Activated CD4-positive, CD25-positive, alpha-beta regulatory T cell treated with anti-CD3 and anti-CD28 coated beads, Interleukin-2, amount 50 U/mL, for 24 hours (primary cell): ENCODE data around the gene SEMG2.

Experiments used
- ATAC-seq, 2 donors: fragments of 150-1000 bp; cut with Tn5 transposase; one replicate each; pipeline ENCODE4 v1.10.0; 2021; ENCODE audit warnings: mild to moderate bottlenecking in 1 of 2, moderate library complexity in 1 of 2

Gene SEMG2

GRCh38 chr20:45230631-45231030, 9.5 kb downstream of the SEMG2 start:
- no peak for ATAC-seq

GRCh38 chr20:45235995-45236394, 14.8 kb downstream of the SEMG2 start:
- ATAC-seq: no peak

- no peak for ATAC-seq
Measured at GRCh38 chr20:45238139-45238538, 17.0 kb downstream of the SEMG2 start.

GRCh38 chr20:45246109-45246508, 24.9 kb downstream of the SEMG2 start:
- no peak for ATAC-seq

GRCh38 chr20:45247865-45248264, 26.7 kb downstream of the SEMG2 start:
- ATAC-seq: no peak

- no peak for ATAC-seq
Measured at GRCh38 chr20:45248609-45249008, 27.4 kb downstream of the SEMG2 start.

- ATAC-seq: no peak
Measured at GRCh38 chr20:45251884-45252560, 30.8 kb downstream of the SEMG2 start.

GRCh38 chr20:45253261-45253660, 32.1 kb downstream of the SEMG2 start:
- ATAC-seq: no peak

GRCh38 chr20:45254383-45255262, 33.5 kb downstream of the SEMG2 start, which contains the start of gene SLPI:
SLPI (minus strand) TSS chr20:45254564; CDS start chr20:45254543, 21 bp downstream.
- ATAC-seq: no peak

GRCh38 chr20:45257161-45257560, 36.0 kb downstream of the SEMG2 start:
- no peak for ATAC-seq

GRCh38 chr20:45257711-45258110, 36.5 kb downstream of the SEMG2 start:
- no peak for ATAC-seq

- no peak for ATAC-seq
Measured at GRCh38 chr20:45258259-45258658, 37.1 kb downstream of the SEMG2 start.

GRCh38 chr20:45258664-45259063, 37.5 kb downstream of the SEMG2 start:
- no peak for ATAC-seq

GRCh38 chr20:45263556-45264266, 42.5 kb downstream of the SEMG2 start:
- no peak for ATAC-seq

- ATAC-seq: no peak
Measured at GRCh38 chr20:45266977-45267376, 45.8 kb downstream of the SEMG2 start.

GRCh38 chr20:45268531-45268930, 47.4 kb downstream of the SEMG2 start:
- no peak for ATAC-seq

GRCh38 chr20:45269056-45269455, 47.9 kb downstream of the SEMG2 start:
- ATAC-seq: no peak

GRCh38 chr20:45269754-45270270, 48.6 kb downstream of the SEMG2 start:
- ATAC-seq: no peak
